Common myeloid progenitor, CD34-positive (primary cell): Measurements from ENCODE around the gene WDSUB1.

ENCODE experiments used
- CTCF ChIA-PET: fragments of 350-600 bp; sonication (Branson Sonifier 250); formaldehyde crosslinking; loops from one replicate; lab custom pipeline; 2021; ENCODE audit warnings: antibody characterized with exemption; lab: Charles Lee
- POLR2A ChIA-PET: fragments of 350-600 bp; sonication (Branson Sonifier 250); formaldehyde crosslinking; loops from one replicate; lab custom pipeline; 2021; ENCODE audit warnings: antibody characterized with exemption; lab: Charles Lee
- DNase-seq, 3 donors: peaks; one replicate each; pipeline versions ENCODE4 v3.0.0 to v3.0.0-alpha.2; 2013
- H3K27ac ChIP-seq, 2 experiments: 1 replicate in 1 of 2; 2 replicates in 1 of 2; pipeline ENCODE4 v1.7.0; 2013; ENCODE audit warnings: inconsistent platforms in 2 of 2, low read length in 2 of 2, mild to moderate bottlenecking in 2 of 2, low read depth in 1 of 2, moderate library complexity in 1 of 2; ENCODE audit not compliant: severe bottlenecking in 2 of 2, insufficient read depth in 1 of 2, poor library complexity in 1 of 2
- H3K27me3 ChIP-seq, 5 experiments: replicated peaks in 2 of 5; 1 replicate in 3 of 5; 2 replicates in 2 of 5; pipeline versions ENCODE4 v1.6.1 to v1.7.0; 2013; ENCODE audit warnings: low read length in 4 of 5, mild to moderate bottlenecking in 2 of 5, moderate library complexity in 2 of 5, inconsistent platforms in 1 of 5; ENCODE audit not compliant: insufficient read depth in 5 of 5, control insufficient read depth in 4 of 5
- H3K36me3 ChIP-seq, 4 experiments: 1 replicate in 2 of 4; 2 replicates in 2 of 4; pipeline versions ENCODE4 v1.6.1 to v1.7.0; 2013; ENCODE audit warnings: low read length in 3 of 4, control low read depth in 1 of 4, mild to moderate bottlenecking in 1 of 4; ENCODE audit not compliant: control insufficient read depth in 4 of 4, insufficient read depth in 4 of 4
- H3K4me1 ChIP-seq, 4 experiments: 1 replicate in 3 of 4; 2 replicates in 1 of 4; pipeline versions ENCODE4 v1.6.1 to v1.7.1; 2013; ENCODE audit warnings: low read length in 3 of 4, mild to moderate bottlenecking in 3 of 4, control low read depth in 1 of 4, inconsistent platforms in 1 of 4, moderate library complexity in 1 of 4; ENCODE audit not compliant: control insufficient read depth in 4 of 4, insufficient read depth in 4 of 4; ENCODE audit errors: control extremely low read depth in 1 of 4
- H3K4me3 ChIP-seq, 7 experiments: 1 replicate in 4 of 7; 2 replicates in 3 of 7; pipeline versions ENCODE4 v1.5.1 to v1.7.0; 2013; ENCODE audit warnings: mild to moderate bottlenecking in 7 of 7, low read length in 6 of 7, moderate library complexity in 6 of 7, inconsistent platforms in 2 of 7, low read depth in 2 of 7, control low read depth in 1 of 7; ENCODE audit not compliant: insufficient read depth in 4 of 7, control insufficient read depth in 1 of 7; ENCODE audit errors: extremely low read depth in 1 of 7
- H3K9me3 ChIP-seq, 5 experiments: 1 replicate in 4 of 5; 2 replicates in 1 of 5; pipeline versions ENCODE4 v1.6.1 to v1.7.1; 2013; ENCODE audit warnings: low read length in 4 of 5, mild to moderate bottlenecking in 2 of 5, inconsistent platforms in 1 of 5, low read depth in 1 of 5, moderate library complexity in 1 of 5; ENCODE audit not compliant: control insufficient read depth in 4 of 5, insufficient read depth in 2 of 5; ENCODE audit errors: control extremely low read depth in 1 of 5
- WGBS: methylation state at CpG from one replicate; pipeline ENCODE4 v1.1.5; 2013; ENCODE audit not compliant: insufficient coverage; 5-methylcytosine and 5-hydroxymethylcytosine counted together

The WDSUB1 gene

GRCh38 chr2:159196393-159196925 is 90.0 kb downstream of the WDSUB1 start:
- Histone ChIP-seq H3K4me3 (no peak overlapping the region), H3K36me3 (peaks cover 0 to 33% (median 20%) of the 10 kb centered on the region in 4 experiments), H3K27ac (no peak overlapping the region), H3K9me3 (no peaks in the 10 kb centered on the region), H3K4me1 (peaks cover 0 to 4% (median 2%) of the 10 kb centered on the region in 4 experiments), H3K27me3 (no peaks in the 10 kb centered on the region)
- POLR2A ChIA-PET = no interaction called here
- DNase-seq = no peak
- 99% methylated on average over 14 of the region's 14 CpGs for WGBS
- CTCF ChIA-PET = interaction anchor here (0.8 to 1.5 kb wide), 4 partner anchors 12 to 166 kb away, joined by 4 to 6 read pairs (median 4); no protein-coding TSS in a partner anchor

- no peaks in the 10 kb centered on the region for H3K9me3 ChIP-seq
- CTCF ChIA-PET = interaction anchor here (0.8 to 1.5 kb wide), 4 partner anchors 11 to 165 kb away, joined by 4 to 6 read pairs (median 4); no protein-coding TSS in a partner anchor
- H3K27me3 ChIP-seq = no peaks in the 10 kb centered on the region
- POLR2A ChIA-PET = no interaction called here
- DNase-seq = no peak
- WGBS = 98% methylated on average over 5 of the region's 6 CpGs
- no peak overlapping the region for H3K4me3 ChIP-seq
- H3K27ac ChIP-seq = no peak overlapping the region
- peaks cover 0 to 33% (median 20%) of the 10 kb centered on the region in 4 experiments for H3K36me3 ChIP-seq
- H3K4me1 ChIP-seq = peaks cover 0 to 4% (median 2%) of the 10 kb centered on the region in 4 experiments
These were observed 90.8 kb downstream of the WDSUB1 start for GRCh38 chr2:159195697-159196096.

GRCh38 chr2:159194241-159194640 is 92.3 kb downstream of the WDSUB1 start:
- H3K9me3 ChIP-seq = no peaks in the 10 kb centered on the region
- 96% methylated on average over 10 of the region's 10 CpGs for WGBS
- CTCF ChIA-PET = no interaction called here
- no peak overlapping the region for H3K4me3 ChIP-seq
- peaks cover 0 to 27% (median 16%) of the 10 kb centered on the region in 4 experiments for H3K36me3 ChIP-seq
- no peak overlapping the region for H3K27ac ChIP-seq
- H3K4me1 ChIP-seq = peaks cover 0 to 4% (median 2%) of the 10 kb centered on the region in 4 experiments
- no peaks in the 10 kb centered on the region for H3K27me3 ChIP-seq
- DNase-seq = no peak
- POLR2A ChIA-PET = no interaction called here

- H3K9me3 ChIP-seq = no peaks in the 10 kb centered on the region
- ChIA-PET POLR2A (no interaction called here), CTCF (no interaction called here)
- no peaks in the 10 kb centered on the region for H3K27me3 ChIP-seq
- H3K36me3 ChIP-seq = peaks cover 0 to 24% (median 16%) of the 10 kb centered on the region in 4 experiments
- 100% methylated on average over 1 of the region's 4 CpGs for WGBS
- no peak for DNase-seq
- H3K4me3 ChIP-seq = no peak overlapping the region
- H3K27ac ChIP-seq = no peak overlapping the region
- H3K4me1 ChIP-seq = peaks cover 0 to 4% (median 2%) of the 10 kb centered on the region in 4 experiments
These were observed 92.7 kb downstream of the WDSUB1 start for GRCh38 chr2:159193791-159194190.

- Histone ChIP-seq H3K4me3 (no peak overlapping the region), H3K36me3 (peaks cover 0 to 23% (median 12%) of the 10 kb centered on the region in 4 experiments), H3K27me3 (no peaks in the 10 kb centered on the region), H3K4me1 (peaks cover 0 to 4% (median 2%) of the 10 kb centered on the region in 4 experiments), H3K9me3 (no peaks in the 10 kb centered on the region), H3K27ac (no peak overlapping the region)
- CTCF ChIA-PET = no interaction called here
- POLR2A ChIA-PET = no interaction called here
- WGBS = 95% methylated on average over 9 of the region's 12 CpGs
- no peak for DNase-seq
These were observed 94.1 kb downstream of the WDSUB1 start for GRCh38 chr2:159192371-159192918.

GRCh38 chr2:159188449-159188848 is 98.1 kb downstream of the WDSUB1 start:
- Histone ChIP-seq H3K27ac (no peak overlapping the region), H3K4me1 (no peaks in the 10 kb centered on the region), H3K36me3 (peaks cover 0 to 24% (median 5%) of the 10 kb centered on the region in 4 experiments), H3K4me3 (no peak overlapping the region), H3K27me3 (no peaks in the 10 kb centered on the region), H3K9me3 (no peaks in the 10 kb centered on the region)
- 100% methylated on average over 3 of the region's 4 CpGs for WGBS
- ChIA-PET POLR2A (no interaction called here), CTCF (interaction anchor here (1.2 kb wide), 2 partner anchors 9 to 55 kb away, joined by 3 to 4 read pairs; no protein-coding TSS in a partner anchor)
- no peak for DNase-seq

- 91% methylated on average over 5 of the region's 6 CpGs for WGBS
- Histone ChIP-seq H3K36me3 (peaks cover 0 to 24% (median 5%) of the 10 kb centered on the region in 4 experiments), H3K27me3 (no peaks in the 10 kb centered on the region), H3K9me3 (no peaks in the 10 kb centered on the region), H3K27ac (no peak overlapping the region), H3K4me3 (no peak overlapping the region), H3K4me1 (no peaks in the 10 kb centered on the region)
- no peak for DNase-seq
- ChIA-PET POLR2A (no interaction called here), CTCF (interaction anchor here (0.7 to 4.2 kb wide), 8 partner anchors 9 to 286 kb away, joined by 3 to 20 read pairs (median 3); no protein-coding TSS in a partner anchor)
These were observed 99.4 kb downstream of the WDSUB1 start for GRCh38 chr2:159187106-159187505.
